ENCODE data around the gene MYO5B. TPM values are rescaled to one million over a fixed set of nuclear protein-coding genes. Genes with fewer than 3 reads are reported as not detected.

Gene MYO5B
- total and polyA plus RNA-seq, 8 donors: 6.2 to 25.3 (median 12.6) TPM

GRCh38 chr18:50171406-50171805, 23.5 kb downstream of the MYO5B start:
- Histone ChIP-seq H3K9me3 (no peaks in the 10 kb centered on the region), H3K27me3 (no peaks in the 10 kb centered on the region), H3K36me3 (no peaks in the 10 kb centered on the region), H3K4me1 (no peaks in the 10 kb centered on the region), H3K27ac (no peak overlapping the region), H3K4me3 (no peak overlapping the region)
- no peak for DNase-seq
- intact Hi-C loops (cut with DNase I): no loop called here
- TF ChIP-seq CTCF (IDR thresholded peaks at IDR 0.05): no peak
- ATAC-seq: no peak
- FAIRE-seq: no peak
- 75% methylated on average over 2 of the region's 2 CpGs; no CpG with 5 or more reads in 1 of the 2 donors for WGBS, 2 donors

GRCh38 chr18:50170004-50170403, 24.9 kb downstream of the MYO5B start:
- TF ChIP-seq CTCF (IDR thresholded peaks at IDR 0.05): no peak
- H3K27me3 ChIP-seq: no peaks in the 10 kb centered on the region
- intact Hi-C loops (cut with DNase I): no loop called here
- no peak for DNase-seq
- H3K4me3 ChIP-seq: no peak overlapping the region
- ATAC-seq: no peak
- H3K9me3 ChIP-seq: no peaks in the 10 kb centered on the region
- H3K27ac ChIP-seq: no peak overlapping the region
- 91% methylated on average over 5 of the region's 5 CpGs; no CpG with 5 or more reads in 1 of the 2 donors for WGBS, 2 donors
- no peak for FAIRE-seq
- H3K36me3 ChIP-seq: no peaks in the 10 kb centered on the region
- no peaks in the 10 kb centered on the region for H3K4me1 ChIP-seq

- H3K27ac ChIP-seq: no peak overlapping the region
- FAIRE-seq (no peak), ATAC-seq (no peak), DNase-seq (no peak)
- H3K27me3 ChIP-seq: no peaks in the 10 kb centered on the region
- 96% methylated on average over 2 of the region's 2 CpGs; no CpG with 5 or more reads in 1 of the 2 donors for WGBS, 2 donors
- TF ChIP-seq CTCF (IDR thresholded peaks at IDR 0.05): no peak
- intact Hi-C loops (cut with DNase I): no loop called here
- no peaks in the 10 kb centered on the region for H3K9me3 ChIP-seq
- H3K4me3 ChIP-seq: no peak overlapping the region
- H3K4me1 ChIP-seq: no peaks in the 10 kb centered on the region
- H3K36me3 ChIP-seq: no peaks in the 10 kb centered on the region
Measured at GRCh38 chr18:50169149-50169548, 25.8 kb downstream of the MYO5B start.

- no peak for FAIRE-seq
Measured at GRCh38 chr18:50167966-50168365, 27.0 kb downstream of the MYO5B start.

More at GRCh38 chr18:50167966-50168365, 27.0 kb downstream of the MYO5B start:
- ATAC-seq: no peak
- WGBS, 2 donors: 89 to 95% methylated on average over 2 of the region's 2 CpGs
- Histone ChIP-seq H3K36me3 (no peaks in the 10 kb centered on the region), H3K4me3 (no peak overlapping the region), H3K27me3 (no peaks in the 10 kb centered on the region), H3K9me3 (no peaks in the 10 kb centered on the region), H3K27ac (no peak overlapping the region), H3K4me1 (peaks cover 0 to 6% (median 0%) of the 10 kb centered on the region in 3 donors)
- no peak for DNase-seq
- intact Hi-C loops (cut with DNase I): no loop called here
- no peak for TF ChIP-seq CTCF (IDR thresholded peaks at IDR 0.05)
